Stimulated activated CD4-positive, alpha-beta T cell treated with anti-CD3 and anti-CD28 coated beads, TNF-alpha, amount 100 ng/mL, for 1 hour (primary cell): ENCODE results near the gene COPB2.
"Not testable (repeated sequence)": the region's sequence is repeated elsewhere in the genome, so short reads cannot be mapped to it uniquely, and the experiment has no call there.

ENCODE experiments used
- DNase-seq, 3 donors: peaks; one replicate each; pipeline ENCODE4 v3.0.0-alpha.2; 2020; ENCODE audit warnings: low read depth in 3 of 3, low spot score in 1 of 3

Gene COPB2

GRCh38 chr3:139389552-139390368 lies at the start of gene COPB2:
Gene COPB2, minus strand, starts transcription at chr3:139389647. Its CDS starts 97 bp downstream, at chr3:139389550.
- peak; percentile 85 to 95 (median 85) for DNase-seq

- DNase-seq, result no peak
Observed at GRCh38 chr3:139434764-139435307, 45.4 kb upstream of the COPB2 start.

- DNase-seq, result no peak
Observed at GRCh38 chr3:139434228-139434627, 44.8 kb upstream of the COPB2 start.

- no peak for DNase-seq
Observed at GRCh38 chr3:139433089-139433488, 43.6 kb upstream of the COPB2 start.

GRCh38 chr3:139430493-139430892 lies 41.0 kb upstream of the COPB2 start:
- no peak for DNase-seq

- DNase-seq, result no peak
Observed at GRCh38 chr3:139427283-139428060, 38.0 kb upstream of the COPB2 start.

- DNase-seq, result no peak
Observed at GRCh38 chr3:139425745-139426400, 36.4 kb upstream of the COPB2 start.

- no peak for DNase-seq
Observed at GRCh38 chr3:139423232-139423631, 33.8 kb upstream of the COPB2 start.

GRCh38 chr3:139421460-139421859 lies 32.0 kb upstream of the COPB2 start:
- no peak for DNase-seq

GRCh38 chr3:139421040-139421439 lies 31.6 kb upstream of the COPB2 start:
- DNase-seq, result no peak

GRCh38 chr3:139418144-139418543 lies 28.7 kb upstream of the COPB2 start:
- DNase-seq, result no peak

- no peak for DNase-seq
Observed at GRCh38 chr3:139416275-139416674, 26.8 kb upstream of the COPB2 start.

GRCh38 chr3:139414608-139415224 lies 25.3 kb upstream of the COPB2 start:
- no peak for DNase-seq

- not testable (repeated sequence) for DNase-seq
Observed at GRCh38 chr3:139412891-139413290, 23.4 kb upstream of the COPB2 start.

- not testable (repeated sequence) for DNase-seq
Observed at GRCh38 chr3:139401155-139401554, 11.7 kb upstream of the COPB2 start.

GRCh38 chr3:139396707-139397106 lies 7.3 kb upstream of the COPB2 start:
- DNase-seq, result no peak

- no peak for DNase-seq
Observed at GRCh38 chr3:139394116-139394515, 4.7 kb upstream of the COPB2 start.

- peak in 1 of 3 donors; percentile 17 for DNase-seq
Observed at GRCh38 chr3:139388821-139389551, 461 bp downstream of the COPB2 start.

- DNase-seq, result no peak
Observed at GRCh38 chr3:139388077-139388476, 1.4 kb downstream of the COPB2 start.

GRCh38 chr3:139382291-139382690 lies 7.2 kb downstream of the COPB2 start:
- DNase-seq, result not testable (repeated sequence)
